HT-29 (cell line): ENCODE data around the gene IL36G. TPM values are rescaled to one million over a fixed set of nuclear protein-coding genes. Genes with fewer than 3 reads are reported as not detected.

Experiments
- DNase-seq: peaks from one replicate; pipeline ENCODE4 v3.0.0-alpha.2; 2015; ENCODE audit warnings: low spot score
- total RNA-seq: library from RNA; depleted of rRNA; stranded (reverse); fragments of >200 nt; shearing (Covaris generic); gene quantifications from 2 replicates; pipeline ENCODE4 v1.2.3, GENCODE V29; 2014

IL36G gene
- total RNA-seq, 1 experiment from 2014 or later: not detected

DNA sequence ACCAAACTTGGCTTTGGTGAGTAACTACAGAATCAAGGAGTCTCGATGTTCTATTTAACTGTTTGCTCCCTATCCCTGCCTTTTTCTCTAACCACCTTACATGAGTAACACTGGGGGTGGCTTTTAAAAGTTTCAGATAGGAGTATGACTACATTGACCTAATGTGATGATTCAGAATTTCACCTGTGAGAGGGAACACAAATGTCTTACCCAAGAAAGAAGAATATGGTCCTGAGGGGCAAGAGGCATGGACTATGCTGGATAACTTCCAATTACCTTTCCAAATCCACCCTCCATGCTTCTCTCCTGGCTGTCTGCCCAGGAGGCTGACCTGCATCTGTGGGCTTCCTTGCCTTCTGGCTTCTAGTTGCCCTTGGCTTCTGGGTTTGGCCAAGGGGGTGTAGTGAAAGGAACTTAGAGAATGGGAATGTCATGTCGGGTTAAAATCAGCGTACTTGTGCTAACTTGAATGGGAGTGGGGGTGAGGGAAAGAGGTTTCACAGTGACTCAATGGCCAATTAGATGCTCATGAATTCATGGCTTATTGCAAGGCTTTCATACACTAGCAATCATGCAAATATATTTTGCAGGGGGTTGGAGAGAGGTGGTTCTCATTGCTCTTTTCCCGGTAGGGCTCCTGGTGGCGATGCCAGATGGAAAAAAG is 5.3 kb upstream of the IL36G start:
- no peak for DNase-seq

DNA sequence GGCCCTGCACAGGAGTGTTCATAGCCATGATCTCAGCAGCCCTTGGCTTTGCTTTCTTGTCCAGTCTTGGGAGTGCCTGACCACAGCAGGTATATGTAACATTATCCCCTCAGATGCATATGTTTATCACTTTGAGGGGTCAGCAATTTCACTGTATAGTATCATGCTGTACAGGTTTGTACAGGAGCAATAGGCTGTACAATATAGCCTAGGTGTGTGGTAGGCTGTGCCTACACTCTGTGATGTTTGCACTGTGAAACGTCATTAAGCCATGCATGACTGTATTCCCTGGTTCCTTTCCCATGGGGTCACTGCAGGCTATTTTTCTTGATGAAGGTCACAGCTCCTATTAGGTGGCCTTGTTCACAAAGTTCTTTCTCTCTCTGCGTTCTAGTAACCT is 4.7 kb upstream of the IL36G start:
- DNase-seq: no peak

DNA sequence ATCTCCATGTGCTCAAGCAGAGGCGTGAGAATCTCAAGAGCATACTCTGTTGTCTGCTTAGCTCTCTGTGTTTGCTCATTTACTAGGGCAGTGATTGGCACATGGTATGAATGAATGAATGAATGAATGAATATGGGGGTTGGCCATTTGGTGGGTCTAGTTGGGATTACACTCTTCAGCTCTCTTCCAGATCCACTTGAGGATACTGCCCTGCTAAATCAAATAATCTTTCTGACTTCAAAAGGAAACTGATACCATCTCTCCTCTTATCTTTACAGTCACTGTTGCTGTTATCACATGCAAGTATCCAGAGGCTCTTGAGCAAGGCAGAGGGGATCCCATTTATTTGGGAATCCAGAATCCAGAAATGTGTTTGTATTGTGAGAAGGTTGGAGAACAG is 1.9 kb downstream of the IL36G start:
- DNase-seq: no peak

DNA sequence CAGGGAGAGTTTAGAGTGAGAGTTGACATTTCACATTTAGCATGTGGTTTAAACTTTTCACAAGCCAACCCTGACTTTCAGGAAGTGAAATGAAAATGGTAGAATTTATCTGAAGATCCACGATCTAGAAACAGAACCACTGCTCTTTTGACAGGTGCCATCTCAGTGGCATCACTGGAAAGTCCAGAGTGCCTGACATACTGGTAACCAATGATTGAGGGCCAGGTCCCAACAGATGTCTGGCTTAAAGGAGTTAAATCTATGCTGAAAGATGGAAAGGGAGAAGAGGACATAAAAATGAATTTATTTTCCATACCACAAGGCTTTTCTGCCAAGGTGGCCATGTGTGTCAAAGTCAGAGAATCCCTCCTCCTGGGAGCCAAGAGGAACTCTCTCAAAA is 2.7 kb downstream of the IL36G start:
- DNase-seq: no peak

DNA sequence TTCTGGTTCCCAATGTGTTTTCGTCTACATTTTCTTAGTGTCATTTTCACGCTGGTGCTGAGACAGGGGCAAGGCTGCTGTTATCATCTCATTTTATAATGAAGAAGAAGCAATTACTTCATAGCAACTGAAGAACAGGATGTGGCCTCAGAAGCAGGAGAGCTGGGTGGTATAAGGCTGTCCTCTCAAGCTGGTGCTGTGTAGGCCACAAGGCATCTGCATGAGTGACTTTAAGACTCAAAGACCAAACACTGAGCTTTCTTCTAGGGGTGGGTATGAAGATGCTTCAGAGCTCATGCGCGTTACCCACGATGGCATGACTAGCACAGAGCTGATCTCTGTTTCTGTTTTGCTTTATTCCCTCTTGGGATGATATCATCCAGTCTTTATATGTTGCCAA is 7.3 kb downstream of the IL36G start:
- no peak for DNase-seq

DNA sequence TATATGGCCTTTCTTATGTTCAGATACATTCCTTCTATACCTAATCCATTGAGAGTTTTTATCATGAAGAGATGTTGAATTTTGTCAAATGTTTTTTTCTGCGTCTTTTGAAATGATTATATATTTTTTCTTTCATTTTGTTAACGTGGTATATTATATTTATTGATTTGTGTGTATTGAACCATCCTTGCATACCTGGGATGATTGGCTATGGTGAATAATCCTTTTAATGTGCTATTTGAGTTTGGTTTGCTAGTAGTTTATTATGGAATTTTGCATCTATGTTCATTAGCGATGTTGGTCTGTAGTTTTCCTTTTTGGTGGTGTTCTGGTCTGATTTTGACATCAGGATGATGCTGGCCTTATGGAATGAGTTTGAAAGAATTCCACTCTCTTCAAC is 11.8 kb downstream of the IL36G start:
- no peak for DNase-seq

DNA sequence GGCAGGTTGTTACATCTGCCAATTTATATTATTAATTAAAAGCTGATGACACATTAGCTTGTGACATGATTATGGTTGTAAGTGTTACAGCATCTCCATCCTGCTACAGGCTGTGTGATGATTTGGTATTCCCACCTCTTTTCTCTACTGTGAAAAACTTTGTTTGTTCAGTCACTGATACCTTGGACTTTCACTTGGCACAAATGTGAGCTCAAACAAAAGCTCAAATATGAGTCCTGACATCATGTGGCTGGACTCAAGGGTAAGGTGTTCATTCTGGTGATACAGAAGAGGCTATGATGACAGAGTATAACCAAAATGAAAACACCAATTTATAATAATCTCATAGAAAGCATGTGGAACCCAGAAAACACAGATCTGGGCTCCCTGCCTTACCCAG is 16.0 kb downstream of the IL36G start:
- DNase-seq: no peak

DNA sequence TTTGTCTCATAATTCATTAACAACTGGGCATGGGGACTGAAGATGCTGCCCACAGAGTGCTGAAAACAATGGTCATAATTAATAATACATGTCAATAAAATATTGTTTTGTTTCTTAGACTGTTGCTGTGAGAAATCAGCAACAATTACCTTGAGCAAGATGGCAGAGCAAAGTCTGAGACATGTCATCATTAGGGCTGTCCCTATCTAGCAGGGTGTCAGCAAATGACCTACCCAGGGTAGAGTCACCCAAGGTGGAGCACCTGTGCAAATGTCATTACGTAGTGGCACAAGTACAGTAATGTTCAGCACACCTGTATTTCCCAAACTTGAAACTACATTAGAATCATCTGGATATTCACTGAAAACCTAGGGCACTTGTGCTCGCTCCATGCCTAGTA is 16.8 kb downstream of the IL36G start:
- DNase-seq: no peak

DNA sequence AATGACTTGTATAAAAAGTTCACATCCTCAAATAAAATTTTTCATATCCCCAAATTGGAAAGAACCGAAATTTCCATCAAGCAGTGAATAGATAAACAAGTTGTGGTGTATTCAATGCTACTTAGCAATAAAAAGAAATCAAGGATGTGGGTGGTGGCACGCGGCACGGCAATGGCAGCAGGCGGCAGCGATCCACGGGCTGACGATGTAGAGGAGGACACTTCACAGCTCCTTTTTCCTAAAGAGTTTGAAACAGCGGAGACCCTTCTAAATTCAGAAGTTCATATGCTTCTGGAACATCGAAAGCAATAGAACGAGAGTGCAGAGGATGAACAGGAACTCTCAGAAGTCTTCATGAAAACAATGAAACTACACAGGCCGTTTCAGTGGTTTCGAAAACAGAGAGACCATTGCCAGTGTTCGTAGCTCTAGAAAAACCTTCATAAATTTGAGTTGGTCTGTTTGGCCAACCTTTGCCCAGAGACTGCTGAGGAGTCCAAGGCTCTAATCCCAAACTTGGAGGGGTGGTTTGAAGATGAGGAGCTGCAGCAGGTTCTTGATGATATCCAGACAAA is 17.6 kb downstream of the IL36G start:
- DNase-seq: no peak

DNA sequence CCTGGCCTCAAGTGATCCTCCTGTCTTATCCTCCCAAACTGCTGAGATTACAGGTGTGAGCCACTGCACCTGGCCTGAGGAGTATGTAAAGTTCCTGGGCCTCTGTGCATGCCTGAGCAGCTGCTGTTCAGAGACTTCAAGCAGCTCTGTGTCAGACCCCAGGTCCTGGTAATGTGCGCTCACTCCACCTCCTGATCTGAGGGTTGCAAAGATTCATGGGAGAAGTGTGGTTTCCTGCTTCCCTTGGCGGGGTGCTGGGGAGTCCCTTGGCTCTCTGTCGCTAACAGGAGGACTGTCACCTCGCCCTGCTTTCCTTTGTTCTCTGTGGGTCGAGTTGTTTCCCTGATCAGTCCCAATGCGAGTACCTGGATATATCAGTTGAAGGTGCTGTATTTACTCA is 18.8 kb downstream of the IL36G start:
- no peak for DNase-seq

DNA sequence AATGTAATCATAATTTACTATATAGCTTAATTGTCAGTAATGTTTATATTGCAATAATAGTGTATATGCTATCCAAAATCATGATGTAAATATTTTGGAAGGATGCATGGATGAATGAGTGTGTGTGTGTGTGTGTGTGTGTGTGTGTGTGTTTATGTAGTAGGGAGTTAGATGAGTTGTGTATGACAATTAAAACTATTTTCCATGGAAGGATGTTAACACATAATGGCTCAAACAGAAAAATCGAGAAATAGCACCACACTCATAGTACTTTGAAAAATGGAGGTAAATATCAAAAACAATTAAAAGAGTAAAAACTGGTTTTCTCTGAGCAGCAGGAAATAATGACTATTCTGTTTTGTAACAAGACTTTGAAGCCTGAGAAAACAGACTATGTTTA is 19.3 kb downstream of the IL36G start:
- DNase-seq: no peak

DNA sequence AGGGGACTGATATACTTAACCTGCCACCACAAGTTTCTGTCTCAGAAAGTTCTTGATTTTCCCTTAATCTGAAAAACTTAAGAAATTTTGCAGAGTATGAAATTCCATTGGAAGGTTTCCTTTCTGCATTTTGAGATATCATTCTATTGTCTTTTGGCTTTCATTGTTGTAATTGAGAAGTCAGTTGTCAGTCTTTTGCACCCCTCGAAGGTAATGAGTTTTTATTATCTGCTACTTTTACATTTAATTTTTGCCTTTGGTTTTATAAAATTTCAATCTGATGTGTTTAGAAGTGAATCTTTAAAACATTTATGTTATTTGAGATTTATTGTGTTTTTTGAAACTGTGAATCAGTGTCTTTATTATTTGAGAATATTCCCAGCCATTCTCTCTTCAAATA is 22.6 kb downstream of the IL36G start:
- DNase-seq: no peak

DNA sequence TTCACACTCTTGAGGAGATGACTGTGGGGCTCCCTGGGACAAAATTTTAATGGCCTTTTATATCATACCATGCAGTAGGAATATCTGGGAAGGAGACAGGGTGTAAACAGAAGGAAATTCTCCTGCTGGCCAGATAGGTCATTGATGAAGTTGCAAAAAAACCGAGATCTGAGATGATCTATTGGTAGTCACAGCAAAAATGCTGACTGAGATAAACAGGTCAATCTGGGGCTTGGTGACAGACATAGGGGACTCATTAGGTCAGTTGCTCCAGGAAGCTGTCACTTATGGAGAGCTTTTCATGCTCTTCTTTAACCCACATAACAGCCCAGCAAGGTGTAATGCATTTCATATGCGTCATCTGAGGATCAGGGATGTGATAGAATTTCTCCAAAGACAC is 24.9 kb downstream of the IL36G start:
- no peak for DNase-seq

DNA sequence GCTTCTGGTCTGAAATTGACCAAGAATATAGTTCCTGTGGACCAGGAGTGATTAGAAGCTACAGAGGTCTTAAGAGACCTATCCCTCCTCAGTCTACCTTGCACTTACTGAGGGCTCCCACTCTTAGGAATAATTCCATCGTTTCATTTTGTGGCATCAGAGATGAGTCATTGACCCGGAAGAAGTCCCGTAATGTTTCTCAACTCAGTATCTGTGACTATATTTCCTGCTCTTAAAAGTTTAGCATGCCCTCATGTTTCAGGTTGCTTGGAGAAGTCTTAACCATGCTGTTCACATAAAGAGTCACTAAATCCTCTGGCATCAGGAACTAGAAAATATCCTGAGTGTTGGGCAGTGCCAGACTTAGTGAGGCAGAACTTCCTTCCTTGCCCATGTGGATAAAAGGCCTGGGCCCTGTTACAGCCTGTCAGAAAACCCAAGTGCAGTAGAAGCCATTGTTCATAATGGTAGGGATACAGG is 27.3 kb downstream of the IL36G start, which contains the start of gene IL36A:
Gene IL36A, plus strand, starts transcription at position 430 of the 480 bp plus-strand sequence. CDS start 413 bp downstream, outside the sequence.
- DNase-seq: no peak

DNA sequence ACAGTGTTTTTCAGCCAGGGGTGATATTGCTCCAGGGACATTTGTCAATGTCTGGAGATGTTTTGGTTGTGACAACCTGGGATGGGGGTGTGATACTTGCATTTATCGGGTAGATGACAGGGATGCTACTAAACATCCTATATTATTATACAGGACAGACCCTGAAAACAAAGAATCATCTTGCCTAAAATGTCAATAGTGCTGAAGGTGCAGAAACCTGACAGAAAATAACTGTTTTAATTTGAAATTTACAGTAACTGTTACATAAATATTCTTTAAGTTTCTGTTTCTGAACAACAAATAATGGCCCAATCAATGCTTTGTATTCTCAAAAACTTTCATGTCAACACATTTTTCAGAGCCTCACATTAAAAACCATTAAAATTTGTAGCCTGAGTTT is 29.4 kb downstream of the IL36G start:
- DNase-seq: no peak

DNA sequence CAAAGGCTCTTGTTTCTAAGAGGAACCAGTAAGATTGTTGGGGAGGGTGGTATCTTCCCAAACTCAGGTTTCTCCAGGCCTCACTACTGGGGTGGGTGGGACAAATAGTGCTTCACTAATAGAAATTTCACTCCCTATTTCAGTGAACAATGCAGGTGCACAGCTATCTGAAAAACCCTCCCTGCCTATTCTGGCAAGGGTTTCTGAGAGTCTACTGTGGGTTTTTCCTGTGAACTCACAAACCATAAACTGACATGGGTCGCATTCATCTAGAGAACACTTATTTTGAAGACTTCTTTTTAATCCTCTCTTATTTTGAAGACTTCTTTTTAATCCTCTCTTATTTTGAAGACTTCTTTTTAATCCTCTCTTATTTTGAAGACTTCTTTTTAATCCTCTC is 31.8 kb downstream of the IL36G start:
- DNase-seq: no peak

DNA sequence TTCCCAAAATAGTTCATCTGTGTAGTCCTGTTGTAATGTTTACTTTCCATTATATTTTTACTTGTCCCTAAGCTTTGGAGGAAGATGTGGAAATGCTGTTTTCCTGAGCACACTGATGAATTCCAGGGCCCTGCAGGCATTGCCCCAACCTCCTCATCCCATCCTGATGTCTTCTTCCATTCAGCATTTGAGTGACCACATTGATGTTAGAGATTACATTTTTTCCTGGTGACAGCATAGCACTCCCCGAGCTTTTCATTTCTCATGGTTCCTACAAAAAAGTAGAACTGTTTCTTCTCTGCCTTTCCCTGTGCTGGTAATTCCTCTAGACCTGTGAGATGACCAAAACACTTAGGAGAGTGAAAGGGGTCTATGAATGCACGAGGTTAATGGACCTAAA is 32.3 kb downstream of the IL36G start:
- no peak for DNase-seq

DNA sequence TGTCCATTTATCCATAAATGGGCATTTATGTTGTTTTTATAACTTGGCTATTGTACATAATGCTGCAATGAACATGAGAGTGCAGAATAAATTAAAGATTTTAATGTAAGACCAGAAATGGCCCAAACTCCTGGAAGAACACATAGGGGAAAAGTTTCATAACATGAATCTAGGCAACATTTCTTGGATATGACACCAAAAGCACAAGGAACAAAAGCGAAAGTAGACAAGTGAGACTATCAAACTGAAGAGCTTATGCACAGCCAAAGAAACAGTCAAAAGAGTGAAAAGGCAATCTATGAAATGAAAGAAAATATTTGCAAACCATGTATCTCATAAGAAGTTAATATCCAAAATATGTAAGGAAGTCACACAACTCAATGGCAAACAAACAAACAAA is 33.3 kb downstream of the IL36G start:
- no peak for DNase-seq

DNA sequence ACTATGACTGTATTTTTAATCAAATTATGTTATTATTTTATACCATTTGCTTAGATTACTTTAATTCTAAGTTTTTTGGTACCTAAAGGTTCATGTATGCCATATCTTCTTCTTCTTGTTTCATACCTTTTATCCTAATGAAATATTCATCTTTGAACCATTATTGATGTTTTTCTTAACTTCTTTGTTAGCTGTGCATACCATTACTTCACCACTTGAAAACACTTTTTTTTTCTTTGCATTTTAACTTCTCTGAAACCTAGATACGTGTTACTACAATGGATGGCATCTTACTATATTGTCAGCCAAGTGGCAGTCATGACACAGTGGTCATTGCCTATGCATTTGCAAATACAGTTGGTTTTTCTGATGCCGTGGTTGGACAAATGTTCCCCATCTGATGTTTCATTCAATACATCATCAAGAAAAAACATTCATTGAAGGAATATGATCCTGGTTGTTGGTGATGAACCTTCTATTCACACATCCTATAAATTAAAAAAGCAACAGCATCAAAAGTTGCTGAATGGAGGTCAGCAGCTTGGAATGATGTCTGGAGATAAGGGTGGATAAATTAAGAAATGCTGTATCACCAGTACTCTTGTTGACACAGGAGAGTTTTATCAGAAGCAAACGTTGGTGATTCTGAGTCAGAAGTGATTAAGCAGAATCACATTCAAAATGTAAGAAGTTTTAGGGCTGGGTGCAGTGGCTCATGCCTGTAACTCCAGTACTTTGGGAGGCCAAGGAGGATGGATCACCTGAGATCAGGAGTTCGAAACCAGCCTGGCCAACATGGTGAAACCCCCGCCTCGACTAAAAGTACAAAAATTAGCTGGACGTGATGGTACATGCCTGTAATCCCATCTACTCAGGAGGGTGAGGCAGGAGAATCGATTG is 34.9 kb downstream of the IL36G start:
- no peak for DNase-seq

DNA sequence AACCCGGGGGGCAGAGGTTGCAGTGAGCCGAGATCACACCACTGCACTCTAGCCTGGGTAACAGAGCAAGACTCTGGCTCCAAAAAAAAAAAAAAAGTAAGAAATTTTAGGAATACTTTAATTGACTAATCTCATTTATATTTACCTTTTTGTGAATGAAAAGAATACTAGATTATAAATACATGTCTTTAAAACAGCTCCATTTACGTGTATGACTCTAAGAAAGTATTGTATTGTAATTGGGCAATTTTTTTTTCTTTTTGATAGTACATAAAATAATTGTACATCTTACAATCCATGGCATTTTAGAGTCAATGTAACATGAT is 35.5 kb downstream of the IL36G start:
- DNase-seq: no peak

DNA sequence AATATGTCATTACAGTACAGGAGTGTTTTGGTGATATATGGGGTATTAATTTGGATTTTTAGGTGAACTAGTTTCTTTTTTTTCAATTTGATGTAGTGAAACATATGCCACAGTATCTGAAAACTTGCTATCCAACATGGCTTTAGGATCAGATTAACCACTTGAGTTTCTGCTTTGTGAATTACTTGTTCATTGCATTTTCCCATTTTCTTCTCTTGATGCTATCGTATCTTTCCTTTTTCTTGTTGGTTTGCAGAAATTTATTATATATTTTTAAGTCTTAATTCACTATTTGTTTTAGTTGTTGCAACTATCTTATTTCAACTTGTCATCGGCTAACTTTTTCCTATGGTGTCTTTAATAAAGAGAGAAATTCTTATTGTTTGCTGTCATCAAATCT is 36.3 kb downstream of the IL36G start:
- no peak for DNase-seq

DNA sequence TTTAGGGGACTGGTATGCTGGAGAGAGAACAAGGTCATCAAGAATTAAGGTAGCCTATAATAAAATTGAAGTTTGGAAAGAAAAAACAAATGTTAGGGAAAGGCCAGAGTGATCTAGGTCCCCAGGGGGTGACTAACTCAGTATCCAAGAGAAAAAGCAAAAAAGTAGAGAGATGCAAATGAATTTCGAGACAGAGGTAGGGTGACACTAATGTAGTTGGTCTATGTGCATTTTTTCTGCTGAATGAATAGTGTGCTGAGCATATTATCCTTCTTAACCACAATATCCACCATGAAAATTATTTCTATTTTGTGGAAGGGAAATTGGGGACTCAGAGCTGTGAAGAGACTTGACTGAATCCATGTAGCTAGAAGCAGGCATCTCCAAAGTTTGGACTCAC is 37.2 kb downstream of the IL36G start:
- DNase-seq: no peak

DNA sequence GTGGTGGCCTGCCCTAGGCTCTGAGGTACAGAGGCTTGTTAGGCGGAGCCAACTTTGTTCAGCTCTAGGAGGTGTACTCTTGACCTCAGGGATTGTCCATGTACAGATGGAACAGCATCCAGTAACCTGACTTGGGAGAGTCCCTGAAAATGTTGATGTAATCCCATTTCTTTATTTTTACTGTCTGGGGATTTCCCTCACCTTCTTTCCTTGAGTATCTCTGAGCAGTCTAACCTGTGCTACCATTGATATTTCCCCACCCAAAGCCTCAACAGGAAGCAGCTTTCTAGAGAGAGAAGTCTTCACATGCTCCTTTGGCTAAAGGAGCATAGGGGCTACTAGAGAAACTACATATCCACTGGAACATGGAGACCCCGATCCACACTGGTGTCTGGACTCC is 37.8 kb downstream of the IL36G start:
- no peak for DNase-seq
